DND-41 (cell line): ENCODE data around the gene RNF112.

Source experiments
- ATAC-seq: fragments of 200-7000 bp; cut with Tn5 transposase; 3 replicates; pipeline ENCODE4 v1.9.1; 2021; ENCODE audit warnings: low read depth; ENCODE audit not compliant: insufficient read depth
- DNase-seq: peaks from one replicate; pipeline ENCODE4 v3.0.0-alpha.2; 2020
- H2AFZ ChIP-seq: 2 replicates; pipeline ENCODE4 v1.6.0; 2012; ENCODE audit warnings: low read depth, low read length
- H3K27ac ChIP-seq: 2 replicates; pipeline ENCODE4 v1.5.1; 2012; ENCODE audit warnings: low read length, inconsistent platforms
- H3K27me3 ChIP-seq: fragments of 200-600 bp; sonication (generic); 2 replicates; pipeline ENCODE4 v1.6.0; 2012; ENCODE audit warnings: low read length, mild to moderate bottlenecking, inconsistent platforms; ENCODE audit not compliant: insufficient read depth, poor library complexity
- H3K36me3 ChIP-seq: 2 replicates; pipeline ENCODE4 v1.5.1; 2012; ENCODE audit warnings: low read length, inconsistent platforms; ENCODE audit not compliant: insufficient read depth
- H3K4me1 ChIP-seq: 2 replicates; pipeline ENCODE4 v1.5.1; 2012; ENCODE audit warnings: mild to moderate bottlenecking, low read length; ENCODE audit not compliant: insufficient read depth
- H3K4me2 ChIP-seq: 2 replicates; pipeline ENCODE4 v1.6.0; 2012; ENCODE audit warnings: mild to moderate bottlenecking, moderate library complexity, low read length, inconsistent platforms; ENCODE audit not compliant: insufficient read depth
- H3K4me3 ChIP-seq, 2 experiments: fragments of 200-600 bp in 1 of 2; shearing (Covaris generic) in 1 of 2; 2 replicates each; pipeline ENCODE4 v1.5.1; 2012 to 2016; ENCODE audit warnings: inconsistent platforms in 2 of 2, low read length in 2 of 2, mild to moderate bottlenecking in 2 of 2, low read depth in 1 of 2, moderate library complexity in 1 of 2
- H3K79me2 ChIP-seq: 2 replicates; pipeline ENCODE4 v1.6.0; 2012; ENCODE audit warnings: low read length, inconsistent platforms; ENCODE audit not compliant: insufficient read depth
- H3K9ac ChIP-seq: 2 replicates; pipeline ENCODE4 v1.6.0; 2012; ENCODE audit warnings: low read depth, mild to moderate bottlenecking, inconsistent platforms, low read length, moderate library complexity
- H3K9me3 ChIP-seq: 2 replicates; pipeline ENCODE4 v1.5.1; 2012; ENCODE audit warnings: low read length, moderate library complexity, mild to moderate bottlenecking, inconsistent platforms; ENCODE audit not compliant: insufficient read depth, severe bottlenecking
- H4K20me1 ChIP-seq: 2 replicates; pipeline ENCODE4 v1.6.0; 2012; ENCODE audit warnings: low read length; ENCODE audit not compliant: insufficient read depth
- CTCF ChIP-seq: IDR thresholded peaks from 2 replicates; pipeline ENCODE4 v1.5.1; 2012; ENCODE audit warnings: borderline replicate concordance, low read length, moderate library complexity, mild to moderate bottlenecking; ENCODE audit not compliant: poor library complexity, severe bottlenecking; ENCODE audit errors: extremely low read depth
- EZH2 ChIP-seq: IDR thresholded peaks from 3 replicates; pipeline ENCODE4 v1.6.1; 2012; ENCODE audit warnings: borderline replicate concordance, low read depth, mild to moderate bottlenecking, moderate library complexity, low read length, inconsistent platforms; ENCODE audit not compliant: severe bottlenecking

The RNF112 gene

DNA sequence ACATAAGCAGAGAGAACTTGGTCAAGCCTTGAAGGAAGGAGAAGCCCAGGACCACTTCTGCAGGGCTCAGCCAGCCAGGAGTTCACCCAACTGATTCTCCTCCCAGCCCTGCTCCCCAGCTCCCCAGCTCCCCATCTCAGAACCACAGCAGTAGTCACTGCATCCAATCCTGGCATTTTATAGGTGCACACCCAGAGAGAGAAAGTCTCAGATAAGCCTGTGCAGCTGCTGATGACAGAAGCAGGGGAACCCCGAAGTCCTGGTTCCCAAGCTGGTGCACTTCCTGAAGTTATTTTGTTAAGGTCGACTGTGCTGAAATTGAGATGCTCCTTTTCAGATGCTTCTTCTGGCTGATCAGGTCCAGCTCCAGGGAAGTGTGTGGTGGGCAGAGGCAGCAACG is 6.6 kb downstream of the RNF112 start:
- no peaks in the 10 kb centered on the region for H4K20me1 ChIP-seq
- H3K9ac ChIP-seq = no peak overlapping the region
- ATAC-seq (no peak), DNase-seq (no peak)
- no peaks in the 10 kb centered on the region for H3K36me3 ChIP-seq
- H3K79me2 ChIP-seq = no peaks in the 10 kb centered on the region
- H3K4me2 ChIP-seq = no peak overlapping the region
- no peaks in the 10 kb centered on the region for H3K4me1 ChIP-seq
- no peak overlapping the region for H3K27ac ChIP-seq
- H3K4me3 ChIP-seq = no peak overlapping the region
- H3K9me3 ChIP-seq = no peaks in the 10 kb centered on the region
- no peak overlapping the region for H2AFZ ChIP-seq
- TF ChIP-seq EZH2 (no peak), CTCF (no peak)
- peaks cover 9% of the 10 kb centered on the region for H3K27me3 ChIP-seq

DNA sequence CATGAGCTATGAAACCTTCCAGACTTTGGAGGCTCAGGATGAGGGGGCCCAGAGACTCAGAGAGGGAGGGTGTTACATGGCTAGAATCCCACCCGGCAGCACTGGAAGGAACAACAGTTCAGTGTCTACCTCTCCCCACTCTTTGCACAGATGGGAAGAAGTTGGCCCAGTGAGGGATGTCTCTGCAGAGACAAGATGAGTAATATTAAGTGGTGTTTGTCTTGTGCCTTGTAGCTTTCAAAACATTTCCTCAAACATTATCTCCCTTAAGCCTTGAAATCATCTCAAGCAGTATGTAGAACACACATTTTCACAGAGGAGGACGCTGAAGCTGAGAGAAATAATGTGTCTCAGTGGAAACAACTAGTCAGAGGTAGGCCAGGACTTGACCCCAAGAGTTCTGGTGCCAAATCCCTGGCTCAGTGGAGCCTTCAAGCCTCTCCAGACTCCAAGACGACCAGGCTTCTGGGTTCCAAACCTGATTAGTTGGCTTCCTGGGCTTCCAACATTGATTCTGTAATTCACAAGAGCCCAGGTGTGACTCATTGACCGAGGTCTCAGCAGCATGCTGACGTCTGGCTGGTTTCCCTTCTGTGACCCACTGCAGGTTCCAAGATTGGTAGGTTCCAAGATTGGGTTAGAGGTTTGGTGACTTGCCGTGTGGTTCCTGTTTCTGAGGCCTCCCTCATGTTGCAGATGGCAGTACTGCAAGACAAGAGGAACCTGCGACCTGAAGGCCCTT is 7.4 kb downstream of the RNF112 start:
- DNase-seq = no peak
- H3K36me3 ChIP-seq = no peaks in the 10 kb centered on the region

DNA sequence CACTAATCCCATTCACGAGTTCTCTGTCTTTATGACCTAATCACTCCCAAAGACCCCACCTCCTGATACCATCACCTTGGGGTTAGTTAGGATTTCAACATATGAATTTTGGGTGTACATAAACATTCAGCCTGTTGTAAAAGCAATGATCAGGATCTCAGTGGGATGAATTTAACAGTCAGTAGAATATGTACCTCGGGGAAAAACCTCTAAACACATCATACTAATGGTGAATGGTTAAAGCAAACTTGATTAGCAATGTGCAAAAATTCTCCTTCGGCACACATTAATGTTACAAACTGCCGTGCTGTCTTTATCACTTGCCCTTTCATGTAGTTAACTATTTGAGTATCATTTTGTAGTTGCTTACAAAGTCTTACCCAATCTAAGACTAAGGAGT is 10.2 kb downstream of the RNF112 start:
- Histone ChIP-seq H3K4me1 (no peaks in the 10 kb centered on the region), H3K27me3 (peaks cover 14% of the 10 kb centered on the region), H3K4me2 (no peak overlapping the region), H3K36me3 (no peaks in the 10 kb centered on the region), H3K4me3 (no peak overlapping the region), H3K9me3 (no peaks in the 10 kb centered on the region), H3K9ac (no peak overlapping the region), H4K20me1 (no peaks in the 10 kb centered on the region), H2AFZ (no peak overlapping the region), H3K79me2 (no peaks in the 10 kb centered on the region), H3K27ac (no peak overlapping the region)
- no peak for DNase-seq
- no peak for ATAC-seq
- TF ChIP-seq CTCF (no peak), EZH2 (no peak)

More for the DNA sequence above, 7.4 kb downstream of the RNF112 start:
- no peak overlapping the region for H3K27ac ChIP-seq
- no peak overlapping the region for H3K9ac ChIP-seq
- H3K4me2 ChIP-seq = no peak overlapping the region
- H2AFZ ChIP-seq = no peak overlapping the region
- ATAC-seq = no peak
- H4K20me1 ChIP-seq = no peaks in the 10 kb centered on the region
- no peaks in the 10 kb centered on the region for H3K4me1 ChIP-seq
- H3K4me3 ChIP-seq = no peak overlapping the region
- TF ChIP-seq CTCF (no peak), EZH2 (no peak)
- H3K79me2 ChIP-seq = no peaks in the 10 kb centered on the region
- no peaks in the 10 kb centered on the region for H3K9me3 ChIP-seq
- peaks cover 9% of the 10 kb centered on the region for H3K27me3 ChIP-seq
